GM21619 (cell line): ENCODE measurements around the gene INSR.

ENCODE experiments used
- ATAC-seq: cut with Tn5 transposase; IDR thresholded peaks from one replicate; pipeline ENCODE4 v1.9.1; 2021; ENCODE audit not compliant: unreplicated experiment

Gene INSR

GRCh38 chr19:7197119-7197759, 97.0 kb downstream of the INSR start:
- ATAC-seq, result peak; percentile 51

GRCh38 chr19:7196763-7197118, 97.5 kb downstream of the INSR start:
- ATAC-seq, result no peak

DNA sequence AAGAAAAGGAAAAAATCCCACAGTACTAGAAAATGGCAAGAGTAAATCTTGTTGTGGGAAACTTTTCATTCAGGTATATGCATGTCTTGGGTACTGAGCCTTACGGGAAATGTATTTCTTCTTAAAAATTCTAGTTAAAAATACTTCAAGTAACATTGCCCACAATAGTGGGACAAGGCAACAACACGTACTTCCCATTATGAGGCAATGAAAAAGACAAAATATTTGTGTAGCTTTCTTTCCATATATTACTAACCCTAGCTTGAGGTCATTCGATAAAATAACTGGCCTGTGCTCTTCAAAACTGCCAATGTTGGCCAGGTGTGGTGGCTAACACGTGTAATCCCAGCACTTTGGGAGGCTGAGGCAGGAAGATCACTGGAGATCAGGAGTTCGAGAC, 99.2 kb downstream of the INSR start:
- ATAC-seq, result no peak

GRCh38 chr19:7194566-7194965, 99.6 kb downstream of the INSR start:
- no peak for ATAC-seq

DNA sequence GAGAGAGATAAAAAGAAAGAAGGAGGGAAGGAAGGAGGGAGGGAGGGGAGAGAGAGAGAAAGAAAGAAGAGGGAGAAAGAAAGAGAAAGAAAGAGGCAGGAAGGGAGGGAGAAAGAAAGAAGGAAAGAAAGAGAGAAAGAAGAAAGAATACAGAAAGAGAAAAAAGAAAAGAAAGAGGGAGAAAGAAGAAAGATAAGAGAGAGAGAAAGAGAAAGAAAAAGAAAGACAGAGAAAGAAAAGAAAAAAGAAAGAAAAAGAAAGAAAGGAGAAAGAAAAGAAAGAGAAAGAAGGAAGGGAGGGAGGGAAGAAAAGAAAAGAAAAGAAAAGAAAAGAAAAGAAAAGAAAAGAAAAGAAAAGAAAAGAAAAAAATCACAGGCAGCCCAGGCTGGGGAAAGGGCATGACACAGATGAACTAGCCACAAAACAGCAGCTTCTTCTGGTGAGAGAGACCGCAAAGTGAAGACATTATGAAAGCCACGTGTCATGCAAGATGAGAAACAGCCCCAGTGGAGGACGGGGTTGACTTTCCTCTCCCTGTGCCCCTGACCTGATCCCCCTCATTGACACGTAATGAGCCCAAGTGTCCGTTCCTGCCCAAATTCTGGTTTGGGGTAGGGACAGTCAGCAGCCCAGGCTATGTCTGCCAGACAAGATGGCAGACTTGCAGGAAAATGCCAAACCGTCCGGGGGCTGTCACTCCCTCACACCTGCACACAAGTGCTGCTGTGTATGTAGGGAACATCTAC, 102.1 kb downstream of the INSR start:
- no peak for ATAC-seq

- ATAC-seq, result no peak
These were observed 105.2 kb downstream of the INSR start for GRCh38 chr19:7188698-7189629.

- no peak for ATAC-seq
These were observed 106.4 kb downstream of the INSR start for GRCh38 chr19:7187605-7188339.

- no peak for ATAC-seq
These were observed 111.7 kb downstream of the INSR start for GRCh38 chr19:7182489-7182888.

DNA sequence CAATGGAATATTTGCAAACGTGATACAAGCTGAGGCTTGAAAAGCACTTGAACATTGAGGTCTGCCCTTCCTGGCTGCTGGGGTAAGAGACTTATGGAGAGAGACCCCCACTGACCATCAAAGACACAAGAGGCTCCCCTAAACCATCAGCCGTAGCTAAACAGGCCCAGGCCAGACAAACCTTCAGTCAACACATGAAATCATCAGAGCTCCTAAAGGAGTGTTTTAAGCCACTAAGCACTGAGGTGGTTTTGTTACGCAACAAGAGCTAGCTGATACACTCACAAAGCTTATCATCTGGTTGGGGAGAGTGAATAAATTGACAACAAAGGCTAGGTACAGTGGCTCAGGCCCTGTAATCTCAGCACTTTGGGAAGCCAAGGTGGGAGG, 114.3 kb downstream of the INSR start:
- ATAC-seq, result no peak

DNA sequence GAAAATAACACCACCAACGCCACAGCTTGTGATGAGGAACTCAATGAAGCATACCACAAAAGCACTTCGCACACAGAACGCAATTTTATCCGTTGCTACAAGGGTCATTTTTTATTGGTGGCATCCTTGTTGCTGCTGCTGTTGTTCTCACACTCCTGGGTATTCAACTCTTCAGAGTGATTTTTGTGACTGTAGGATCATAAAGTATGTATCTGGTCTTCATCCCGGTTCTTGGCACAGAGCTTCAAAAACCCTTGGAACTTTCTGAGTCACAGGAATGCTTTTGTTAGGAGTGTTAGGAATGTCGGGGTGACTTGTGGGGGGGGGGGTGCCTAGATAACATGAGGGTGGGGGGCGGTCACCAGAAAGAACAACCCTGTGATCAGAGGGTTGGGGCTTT, 116.3 kb downstream of the INSR start:
- ATAC-seq, result no peak

GRCh38 chr19:7176792-7177191, 117.4 kb downstream of the INSR start:
- no peak for ATAC-seq

DNA sequence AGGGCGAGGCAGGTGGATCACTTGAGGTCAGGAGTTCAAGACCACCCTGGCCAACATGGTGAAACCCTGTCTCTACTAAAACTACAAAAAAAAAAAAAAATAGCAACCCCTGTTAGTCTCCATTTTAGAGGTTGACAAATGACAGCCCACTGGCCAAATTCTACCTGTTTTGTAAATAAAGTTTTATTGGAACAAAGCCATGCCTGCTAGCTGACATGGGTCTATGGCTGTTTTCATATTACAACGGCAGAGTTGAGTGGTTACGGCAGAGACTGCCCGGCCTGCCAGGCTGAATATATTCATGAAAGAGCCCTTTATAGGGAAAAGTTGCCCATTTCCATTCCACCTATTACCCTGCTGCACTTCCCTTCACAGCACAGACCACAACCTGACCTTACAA, 121.4 kb downstream of the INSR start:
- ATAC-seq, result no peak

DNA sequence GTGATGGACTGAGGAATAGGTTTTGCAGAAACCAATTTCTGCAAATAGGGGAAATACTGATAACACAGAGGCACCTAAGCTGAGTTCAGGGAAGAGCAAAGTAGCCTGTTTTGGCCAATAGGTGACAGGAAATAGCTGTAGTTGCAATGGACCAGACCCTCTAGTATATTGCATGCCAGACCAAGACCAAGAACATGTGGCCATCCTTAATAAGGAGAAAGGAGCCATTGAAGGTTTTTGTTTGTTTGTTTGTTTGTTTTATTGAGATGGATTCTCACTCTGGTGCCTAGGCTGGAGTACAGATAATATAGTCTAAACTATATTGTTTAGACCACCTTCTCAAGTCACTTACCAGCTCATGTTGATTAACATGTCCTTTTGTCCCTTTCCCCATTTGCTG, 123.2 kb downstream of the INSR start:
- ATAC-seq, result no peak

DNA sequence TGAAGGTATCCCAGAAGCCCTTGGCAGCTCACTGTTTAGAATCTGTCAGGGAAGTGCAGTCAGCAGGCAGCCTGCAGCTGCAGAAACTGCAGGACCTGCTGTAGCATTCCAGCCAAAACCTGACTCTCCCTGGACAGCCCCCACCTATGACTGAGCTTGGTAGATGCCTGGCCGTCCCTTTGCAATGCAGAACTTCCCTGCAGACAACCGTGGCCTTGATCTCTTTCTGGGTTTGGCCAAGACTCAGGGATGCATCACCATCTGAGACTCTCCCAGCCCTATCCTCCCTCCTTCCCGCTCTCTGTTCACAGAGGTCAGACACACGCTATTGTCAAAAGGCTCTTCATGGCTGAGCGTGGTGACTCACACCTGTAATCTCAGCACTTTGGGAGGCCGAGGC, 125.3 kb downstream of the INSR start:
- no peak for ATAC-seq

DNA sequence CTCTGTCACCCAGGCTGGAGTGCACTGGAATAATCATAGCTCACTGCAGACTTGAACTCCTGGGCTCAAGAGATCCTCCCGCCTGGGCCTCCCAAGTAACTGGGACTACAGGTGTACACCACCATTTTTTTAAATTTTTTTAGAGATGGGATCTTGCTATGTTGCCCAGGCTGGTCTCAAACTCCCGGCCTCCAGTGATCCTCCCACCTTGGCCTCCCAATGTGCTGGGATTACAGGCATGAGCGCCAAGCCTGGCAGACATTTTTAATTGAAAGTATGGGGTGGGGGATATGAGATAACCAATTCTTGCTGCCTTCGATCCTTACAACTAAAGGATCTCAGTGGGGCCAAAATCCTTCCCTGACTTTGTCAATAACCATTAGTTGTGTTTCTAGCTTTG, 132.9 kb downstream of the INSR start:
- ATAC-seq, result no peak

GRCh38 chr19:7159105-7159933, 134.9 kb downstream of the INSR start:
- no peak for ATAC-seq

DNA sequence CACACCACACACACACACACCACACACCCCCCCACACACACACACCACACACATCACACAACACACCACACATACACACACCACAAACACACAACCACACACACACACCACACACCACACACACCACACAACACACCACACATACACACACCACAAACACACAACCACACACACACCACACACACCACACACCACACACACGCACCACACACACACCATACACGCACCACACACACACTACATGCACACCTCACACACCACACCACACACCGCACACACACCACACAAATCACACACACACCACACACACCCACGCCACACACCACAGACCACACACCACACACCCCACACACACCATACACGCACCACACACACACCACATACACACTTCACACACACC, 141.2 kb downstream of the INSR start:
- ATAC-seq, result no peak

GRCh38 chr19:7152568-7152967, 141.6 kb downstream of the INSR start:
- ATAC-seq, result no peak

GRCh38 chr19:7149956-7150705, 144.1 kb downstream of the INSR start:
- ATAC-seq, result no peak
